GM12892 (cell line): ENCODE results near the gene LENG9.

ENCODE experiments used
- POLR2A ChIP-seq: IDR thresholded peaks from 2 replicates; pipeline ENCODE4 v1.6.1; 2011; ENCODE audit warnings: low read depth, low read length, control low read depth
- POLR2AphosphoS5 ChIP-seq: IDR thresholded peaks from 2 replicates; pipeline ENCODE4 v1.6.1; 2011; ENCODE audit warnings: low read depth, low read length, control low read depth

GRCh38 chr19:54465426-54466109 is 2.0 kb upstream of the LENG9 start:
- TF ChIP-seq POLR2A (no peak), POLR2AphosphoS5 (no peak)
